ENCODE measurements around the gene RYR2.

RYR2 gene

GRCh38 chr1:237249120-237249519 lies 207.1 kb downstream of the RYR2 start:
- no peak for TF ChIP-seq CTCF (IDR thresholded peaks at IDR 0.05; ENCODE audit: low read depth, low read length)
- H3K27me3 ChIP-seq: no peaks in the 10 kb centered on the region
- no peak for DNase-seq
- no peaks in the 10 kb centered on the region for H3K9me3 ChIP-seq
- no peaks in the 10 kb centered on the region; the same call in none of the 2 replicates for H3K4me1 ChIP-seq
- H3K4me3 ChIP-seq (ENCODE audit: low read depth, low read length): no peak overlapping the region
- H3K36me3 ChIP-seq: no peaks in the 10 kb centered on the region

- no peaks in the 10 kb centered on the region; the same call in 1 of the 2 replicates for H3K4me1 ChIP-seq
- H3K9me3 ChIP-seq: no peaks in the 10 kb centered on the region
- no peaks in the 10 kb centered on the region for H3K27me3 ChIP-seq
- no peak for DNase-seq
- no peaks in the 10 kb centered on the region for H3K36me3 ChIP-seq
- no peak for TF ChIP-seq CTCF (IDR thresholded peaks at IDR 0.05; ENCODE audit: low read depth, low read length)
- H3K4me3 ChIP-seq (ENCODE audit: low read depth, low read length): no peak overlapping the region
These were observed 208.1 kb downstream of the RYR2 start for GRCh38 chr1:237250055-237250454.

GRCh38 chr1:237255071-237255470 lies 213.1 kb downstream of the RYR2 start:
- no peak for TF ChIP-seq CTCF (IDR thresholded peaks at IDR 0.05; ENCODE audit: low read depth, low read length)
- no peaks in the 10 kb centered on the region for H3K27me3 ChIP-seq
- H3K4me3 ChIP-seq (ENCODE audit: low read depth, low read length): no peak overlapping the region
- H3K4me1 ChIP-seq: peaks cover 3% of the 10 kb centered on the region; the same call in 1 of the 2 replicates
- no peaks in the 10 kb centered on the region for H3K9me3 ChIP-seq
- DNase-seq: no peak
- no peaks in the 10 kb centered on the region for H3K36me3 ChIP-seq

GRCh38 chr1:237258871-237259270 lies 216.9 kb downstream of the RYR2 start:
- Histone ChIP-seq H3K4me3 (ENCODE audit: low read depth, low read length) (no peak overlapping the region), H3K9me3 (no peaks in the 10 kb centered on the region), H3K36me3 (no peaks in the 10 kb centered on the region), H3K4me1 (peaks cover 10% of the 10 kb centered on the region), H3K27me3 (no peaks in the 10 kb centered on the region)
- DNase-seq: peak; percentile 80
- TF ChIP-seq CTCF (IDR thresholded peaks at IDR 0.05; ENCODE audit: low read depth, low read length): no peak

GRCh38 chr1:237261198-237261597 lies 219.2 kb downstream of the RYR2 start:
- H3K4me1 ChIP-seq: peaks cover 10% of the 10 kb centered on the region
- no peak overlapping the region for H3K4me3 ChIP-seq (ENCODE audit: low read depth, low read length)
- H3K27me3 ChIP-seq: no peaks in the 10 kb centered on the region
- H3K36me3 ChIP-seq: no peaks in the 10 kb centered on the region
- no peak for DNase-seq
- no peaks in the 10 kb centered on the region for H3K9me3 ChIP-seq
- no peak for TF ChIP-seq CTCF (IDR thresholded peaks at IDR 0.05; ENCODE audit: low read depth, low read length)

GRCh38 chr1:237267743-237268142 lies 225.8 kb downstream of the RYR2 start:
- Histone ChIP-seq H3K4me1 (peaks cover 4% of the 10 kb centered on the region; the same call in 1 of the 2 replicates), H3K27me3 (no peaks in the 10 kb centered on the region), H3K36me3 (no peaks in the 10 kb centered on the region), H3K9me3 (no peaks in the 10 kb centered on the region), H3K4me3 (ENCODE audit: low read depth, low read length) (no peak overlapping the region)
- DNase-seq: no peak
- no peak for TF ChIP-seq CTCF (IDR thresholded peaks at IDR 0.05; ENCODE audit: low read depth, low read length)

Data from BE2C (cell line).